GM12865 (cell line): Measurements from ENCODE around the gene CIITA.
A peak's percentile ranks its signal among the peaks of the same experiment; 100 is the strongest.

ENCODE experiments used
- DNase-seq: peaks from one replicate; pipeline ENCODE4 v3.0.0; 2010; ENCODE audit warnings: low read depth
- H3K4me3 ChIP-seq: 2 replicates; pipeline ENCODE4 v1.5.1; 2011; ENCODE audit warnings: mild to moderate bottlenecking, low read depth, low read length, control low read depth
- TF ChIP-seq, protein P1 (sequence below): IDR thresholded peaks from 2 replicates; pipeline ENCODE4 v1.5.1; 2011; ENCODE audit warnings: low read length, control low read depth, low read depth, inconsistent platforms; ENCODE audit not compliant: insufficient read depth; ENCODE audit errors: missing control alignments

The CIITA gene

DNA sequence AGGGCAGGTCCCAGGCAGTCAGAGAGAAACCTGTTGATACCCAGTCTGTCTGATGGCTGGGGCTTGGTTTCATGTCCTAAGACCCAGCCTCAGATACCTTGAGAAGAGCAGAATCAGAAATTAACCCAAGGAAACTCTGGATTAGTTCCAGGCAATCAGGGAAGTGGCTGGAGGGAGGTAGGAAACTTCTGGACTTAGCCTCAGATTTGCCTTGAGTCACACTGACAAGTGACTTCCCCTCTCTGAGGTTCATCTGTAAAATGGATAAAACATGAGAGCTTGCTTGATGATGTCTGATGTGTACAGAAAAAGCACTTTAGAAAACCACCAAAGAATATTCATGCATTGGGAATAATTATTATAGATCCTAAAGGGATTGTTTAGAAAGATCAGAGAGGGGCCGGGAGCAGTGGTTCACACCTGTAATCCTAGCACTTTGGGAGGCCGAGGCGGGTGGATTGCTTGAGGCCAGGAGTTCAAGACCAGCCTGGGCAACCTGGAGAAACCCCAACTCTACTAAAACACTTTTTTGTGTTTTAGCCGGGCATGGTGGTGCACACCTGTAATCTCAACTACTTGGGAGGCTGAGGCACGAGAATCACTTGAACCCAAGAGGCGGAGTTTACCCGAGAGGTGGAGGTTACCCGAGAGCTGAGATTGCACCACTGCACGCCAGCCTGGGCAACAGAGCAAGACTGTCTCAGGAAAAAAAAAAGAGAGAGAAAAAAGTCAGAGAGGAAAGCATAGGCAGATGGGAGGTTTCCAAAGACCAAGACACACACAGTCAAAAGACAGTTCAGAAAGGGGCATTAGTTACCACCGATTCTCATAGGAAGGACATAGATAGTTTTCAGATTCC is 3.8 kb downstream of the CIITA start:
- peak overlapping the region; percentile 66 for H3K4me3 ChIP-seq
- peak; percentile 63 for DNase-seq
- TF ChIP-seq, protein P1, sequence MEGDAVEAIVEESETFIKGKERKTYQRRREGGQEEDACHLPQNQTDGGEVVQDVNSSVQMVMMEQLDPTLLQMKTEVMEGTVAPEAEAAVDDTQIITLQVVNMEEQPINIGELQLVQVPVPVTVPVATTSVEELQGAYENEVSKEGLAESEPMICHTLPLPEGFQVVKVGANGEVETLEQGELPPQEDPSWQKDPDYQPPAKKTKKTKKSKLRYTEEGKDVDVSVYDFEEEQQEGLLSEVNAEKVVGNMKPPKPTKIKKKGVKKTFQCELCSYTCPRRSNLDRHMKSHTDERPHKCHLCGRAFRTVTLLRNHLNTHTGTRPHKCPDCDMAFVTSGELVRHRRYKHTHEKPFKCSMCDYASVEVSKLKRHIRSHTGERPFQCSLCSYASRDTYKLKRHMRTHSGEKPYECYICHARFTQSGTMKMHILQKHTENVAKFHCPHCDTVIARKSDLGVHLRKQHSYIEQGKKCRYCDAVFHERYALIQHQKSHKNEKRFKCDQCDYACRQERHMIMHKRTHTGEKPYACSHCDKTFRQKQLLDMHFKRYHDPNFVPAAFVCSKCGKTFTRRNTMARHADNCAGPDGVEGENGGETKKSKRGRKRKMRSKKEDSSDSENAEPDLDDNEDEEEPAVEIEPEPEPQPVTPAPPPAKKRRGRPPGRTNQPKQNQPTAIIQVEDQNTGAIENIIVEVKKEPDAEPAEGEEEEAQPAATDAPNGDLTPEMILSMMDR: no peak

DNA sequence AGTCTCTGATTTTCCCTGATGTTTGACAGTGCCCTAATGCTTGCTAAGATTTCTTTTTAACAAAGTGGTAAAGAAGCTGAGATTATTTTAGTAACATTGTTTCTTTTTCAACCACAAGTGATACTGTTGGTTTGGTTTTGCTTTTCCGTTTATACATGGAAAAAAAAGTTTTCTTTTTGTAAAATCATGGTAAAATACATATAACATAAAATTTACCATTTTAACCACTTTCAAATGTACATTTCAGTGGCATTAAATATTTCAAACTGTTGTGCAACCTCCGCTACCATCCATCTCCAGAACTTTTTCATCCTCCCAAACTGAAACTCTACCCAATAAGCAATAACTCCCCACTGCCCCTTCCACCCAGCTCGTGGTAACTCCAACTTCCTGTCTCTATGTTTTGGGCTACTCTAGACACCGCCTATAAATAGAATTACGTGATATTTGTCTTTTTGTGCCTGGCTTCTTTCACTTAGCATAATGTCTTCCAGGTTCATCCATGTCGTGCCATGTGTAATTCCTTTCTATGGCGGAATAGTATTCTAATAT is 4.6 kb downstream of the CIITA start:
- peak; percentile 64 for DNase-seq
- TF ChIP-seq, protein P1: no peak
- peak overlapping the region; percentile 66; the same call in 1 of the 2 replicates for H3K4me3 ChIP-seq

DNA sequence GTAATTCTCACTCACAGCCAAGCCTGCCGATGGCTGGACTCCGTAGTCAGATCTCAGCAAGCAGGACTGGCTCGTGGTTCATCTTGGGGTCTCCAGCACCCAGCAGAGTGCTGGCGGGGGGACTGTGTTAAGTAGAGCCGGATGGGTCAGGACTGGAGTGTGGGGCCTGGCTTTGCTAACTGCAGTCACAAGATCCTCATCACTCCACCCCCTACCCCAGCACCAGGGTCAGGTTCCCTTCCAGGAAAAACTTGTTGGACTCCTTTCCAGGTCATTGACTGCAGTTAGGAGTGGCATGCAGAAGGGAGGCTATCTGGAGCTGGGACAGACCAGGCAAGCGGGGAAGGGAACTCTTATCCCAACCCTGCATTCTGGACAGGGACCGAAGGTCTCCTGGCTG is 6.0 kb downstream of the CIITA start:
- TF ChIP-seq, protein P1: no peak
- no peak for DNase-seq
- no peak overlapping the region for H3K4me3 ChIP-seq

DNA sequence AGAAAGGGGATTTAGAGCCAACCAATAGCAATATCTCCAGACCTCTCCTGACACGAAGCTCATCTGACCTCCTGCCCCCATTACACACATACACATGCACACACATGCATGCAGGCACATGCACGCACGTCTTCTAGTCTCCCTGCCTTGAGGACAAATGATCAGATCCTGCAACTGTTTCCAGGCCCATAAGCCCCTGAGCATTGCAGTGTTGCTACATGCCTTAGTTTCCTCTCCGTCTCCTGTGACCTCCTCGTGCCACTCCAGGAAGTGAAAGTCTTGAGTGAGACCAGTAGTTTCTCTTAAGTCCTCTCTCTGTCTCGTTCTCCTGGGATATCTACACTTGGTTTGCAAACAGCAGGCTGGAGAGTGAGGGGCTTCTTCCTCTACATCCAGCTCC is 8.2 kb downstream of the CIITA start:
- H3K4me3 ChIP-seq: no peak overlapping the region
- DNase-seq: peak; percentile 55
- TF ChIP-seq, protein P1: no peak

DNA sequence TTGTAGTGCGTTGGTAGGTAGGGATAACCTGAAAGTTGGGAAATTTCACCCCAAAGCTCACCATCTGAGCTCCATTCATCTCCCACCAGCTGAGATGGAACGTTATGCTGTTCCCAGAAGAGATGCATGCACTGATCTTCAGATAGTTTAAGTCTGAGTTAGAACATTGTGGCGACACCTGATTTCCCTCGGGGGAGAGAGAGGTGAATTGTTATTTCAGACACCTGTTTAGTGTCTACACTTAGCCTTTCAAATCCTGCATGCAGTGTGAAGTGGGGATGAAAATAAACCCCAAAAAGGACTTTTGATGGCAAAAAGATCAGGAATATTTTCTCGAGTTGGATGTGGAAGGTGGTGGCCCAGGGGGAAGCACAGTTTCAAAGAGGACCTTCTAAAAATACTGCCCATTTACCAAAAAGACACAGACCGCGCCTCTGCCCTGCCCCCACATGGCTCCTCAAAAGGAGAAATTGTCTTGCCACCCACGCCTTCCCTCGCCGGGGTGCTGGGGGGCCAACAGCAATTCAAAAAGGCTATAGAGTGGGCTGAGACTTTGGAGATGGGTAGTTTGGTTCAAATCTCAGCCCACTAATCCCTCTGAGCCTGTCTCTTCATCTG is 11.4 kb downstream of the CIITA start:
- TF ChIP-seq, protein P1: no peak
- no peak overlapping the region for H3K4me3 ChIP-seq

DNA sequence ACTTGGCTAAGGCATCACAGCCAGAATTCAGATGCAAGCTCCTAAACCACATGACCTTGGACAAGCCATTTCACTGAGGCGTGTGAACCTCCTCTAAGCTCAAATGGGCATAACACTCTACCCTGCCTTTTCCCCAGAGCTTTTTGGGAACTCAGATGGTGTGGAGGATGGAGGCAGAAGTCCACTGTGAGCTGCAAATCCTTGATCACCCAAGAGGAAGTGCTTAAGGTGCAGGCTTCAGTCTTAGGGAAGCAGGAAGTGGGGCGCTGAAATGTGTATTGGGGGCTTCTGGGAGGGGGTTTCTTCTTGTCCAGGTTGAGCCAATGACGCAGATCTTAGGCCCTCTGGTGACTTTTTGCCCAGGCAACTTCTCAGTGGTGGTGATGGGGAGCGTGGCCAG is 12.9 kb downstream of the CIITA start:
- DNase-seq: no peak
- TF ChIP-seq, protein P1: no peak
- H3K4me3 ChIP-seq: no peak overlapping the region

More for the DNA sequence above, 11.4 kb downstream of the CIITA start:
- peak; percentile 26 for DNase-seq
